ENCODE measurements around the gene NRG3.

DNA sequence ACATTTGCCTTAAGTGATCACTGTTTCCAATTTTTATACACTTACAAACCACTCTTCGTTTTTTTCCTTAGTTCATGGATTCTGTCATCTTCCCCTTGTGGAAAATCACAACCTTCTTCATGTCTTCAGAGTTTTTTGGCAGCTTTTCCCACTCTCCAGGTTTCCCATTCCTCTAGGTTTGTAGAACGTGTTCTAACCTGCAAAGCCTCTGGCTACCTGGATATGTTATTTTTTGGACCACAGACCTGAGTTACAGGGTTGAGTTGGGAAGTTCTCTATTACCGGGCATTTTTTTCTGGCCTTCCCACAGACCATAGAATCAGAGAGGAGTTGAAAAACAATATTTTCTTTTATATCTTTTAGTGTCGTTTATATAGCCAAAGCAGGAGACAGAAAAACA lies 30.2 kb downstream of the NRG3 start:
- TF ChIP-seq CTCF (IDR thresholded peaks at IDR 0.05) (no peak), EP300 (IDR thresholded peaks at IDR 0.05) (no peak)

All from upper lobe of left lung (tissue), 4 donors.